GM23338 (cell line): ENCODE results near the gene TBKBP1. TPM values are rescaled to one million over a fixed set of nuclear protein-coding genes. Genes with fewer than 3 reads are reported as not detected.

Experiments
- ATAC-seq: fragments of 200-7000 bp; cut with Tn5 transposase; 3 replicates; pipeline ENCODE4 v1.9.1; 2020
- DNase-seq: peaks from one replicate; pipeline ENCODE4 v3.0.0-alpha.2; 2015; ENCODE audit warnings: low spot score
- H2AFZ ChIP-seq: fragments of 200-600 bp; sonication (generic); 2 replicates; pipeline ENCODE4 v1.8.0; 2016; ENCODE audit warnings: antibody characterized with exemption, mild to moderate bottlenecking, moderate library complexity
- H3F3A ChIP-seq: fragments of 200-600 bp; sonication (generic); replicated peaks from 2 replicates; pipeline ENCODE4 v1.8.0; 2017; ENCODE audit warnings: antibody characterized with exemption, mixed run types, low read depth
- H3K27ac ChIP-seq: fragments of 200-600 bp; sonication (generic); 2 replicates; pipeline ENCODE4 v1.6.1; 2016; ENCODE audit warnings: low read depth
- H3K27me3 ChIP-seq: fragments of 200-600 bp; sonication (generic); 2 replicates; pipeline ENCODE4 v1.8.0; 2016; ENCODE audit warnings: mild to moderate bottlenecking, mixed run types, moderate library complexity; ENCODE audit not compliant: insufficient read depth
- H3K36me3 ChIP-seq: fragments of 200-600 bp; sonication (generic); 2 replicates; pipeline ENCODE4 v1.8.0; 2016; ENCODE audit warnings: mild to moderate bottlenecking; ENCODE audit not compliant: insufficient read depth
- H3K4me1 ChIP-seq: fragments of 200-600 bp; sonication (generic); 2 replicates; pipeline ENCODE4 v1.8.0; 2016; ENCODE audit warnings: mild to moderate bottlenecking, moderate library complexity; ENCODE audit not compliant: insufficient read depth
- H3K4me2 ChIP-seq: fragments of 200-600 bp; sonication (generic); 2 replicates; pipeline ENCODE4 v1.7.1; 2017; ENCODE audit warnings: mixed run types
- H3K4me3 ChIP-seq: fragments of 200-600 bp; sonication (generic); 2 replicates; pipeline ENCODE4 v1.6.1; 2016; ENCODE audit warnings: mixed run types
- H3K79me2 ChIP-seq: fragments of 200-600 bp; sonication (generic); replicated peaks from 2 replicates; pipeline ENCODE4 v1.8.0; 2017; ENCODE audit warnings: mild to moderate bottlenecking; ENCODE audit not compliant: insufficient read depth
- H3K9me2 ChIP-seq: fragments of 200-600 bp; sonication (generic); 2 replicates; pipeline ENCODE4 v1.8.0; 2017; ENCODE audit not compliant: insufficient read depth
- H4K20me1 ChIP-seq: fragments of 200-600 bp; sonication (generic); replicated peaks from 2 replicates; pipeline ENCODE4 v1.8.0; 2017; ENCODE audit warnings: mild to moderate bottlenecking; ENCODE audit not compliant: insufficient read depth
- H3K27ac Mint-ChIP-seq: 2 replicates; pipeline ENCODE4 v1.8.0; 2020; ENCODE audit warnings: inconsistent platforms, mild to moderate bottlenecking, moderate library complexity, mixed read lengths
- H3K27me3 Mint-ChIP-seq: 3 replicates; pipeline ENCODE4 v1.8.0; 2022; ENCODE audit warnings: low read depth, mild to moderate bottlenecking, moderate library complexity, mixed read lengths, inconsistent platforms; ENCODE audit not compliant: insufficient read depth, poor library complexity
- H3K36me3 Mint-ChIP-seq: 3 replicates; pipeline ENCODE4 v1.8.0; 2021; ENCODE audit warnings: low read depth, mild to moderate bottlenecking, inconsistent platforms, moderate library complexity, mixed read lengths
- H3K4me1 Mint-ChIP-seq: 3 replicates; pipeline ENCODE4 v1.8.0; 2020; ENCODE audit warnings: mild to moderate bottlenecking, inconsistent platforms, mixed read lengths
- H3K4me3 Mint-ChIP-seq: 3 replicates; pipeline ENCODE4 v1.8.0; 2021; ENCODE audit warnings: moderate library complexity, mild to moderate bottlenecking, inconsistent platforms, mixed read lengths
- H3K9me3 Mint-ChIP-seq: 3 replicates; pipeline ENCODE4 v1.8.0; 2020; ENCODE audit warnings: moderate library complexity, mild to moderate bottlenecking, inconsistent platforms, mixed read lengths
- CREB1 ChIP-seq: fragments of 250-450 bp; sonication (Bioruptor Pico); IDR thresholded peaks from 2 replicates; pipeline ENCODE4 v1.5.0; 2020; ENCODE audit warnings: low read depth, mild to moderate bottlenecking, moderate library complexity
- ETS1 ChIP-seq: IDR thresholded peaks from 2 replicates; pipeline ENCODE4 v1.6.1; 2016; ENCODE audit warnings: antibody characterized with exemption
- EZH2 ChIP-seq: fragments of 200-600 bp; sonication (generic); IDR thresholded peaks from one replicate; pipeline ENCODE4 v1.8.0; 2017; ENCODE audit warnings: antibody characterized with exemption, mild to moderate bottlenecking, low read depth; ENCODE audit not compliant: unreplicated experiment
- EZH2phosphoT487 ChIP-seq: fragments of 200-600 bp; sonication (generic); IDR thresholded peaks from one replicate; pipeline ENCODE4 v1.8.1; 2018; ENCODE audit warnings: antibody characterized with exemption; ENCODE audit not compliant: unreplicated experiment
- JUNB ChIP-seq: IDR thresholded peaks from one replicate; pipeline ENCODE4 v1.6.1; 2016; ENCODE audit warnings: antibody characterized with exemption; ENCODE audit not compliant: unreplicated experiment
- NANOG ChIP-seq: IDR thresholded peaks from 2 replicates; pipeline ENCODE4 v1.6.1; 2016; ENCODE audit warnings: antibody characterized with exemption, borderline replicate concordance
- REST ChIP-seq: IDR thresholded peaks from one replicate; pipeline ENCODE4 v1.6.1; 2018; ENCODE audit warnings: antibody characterized with exemption; ENCODE audit not compliant: unreplicated experiment
- STAT1 ChIP-seq: IDR thresholded peaks from one replicate; pipeline ENCODE4 v1.6.1; 2016; ENCODE audit warnings: antibody characterized with exemption; ENCODE audit not compliant: unreplicated experiment
- ZNF114 ChIP-seq: fragments of 250-450 bp; sonication (Bioruptor Pico); IDR thresholded peaks from 2 replicates; pipeline ENCODE4 v1.5.0; 2020; ENCODE audit warnings: mild to moderate bottlenecking, moderate library complexity
- ZNF331 ChIP-seq: fragments of 250-450 bp; sonication (Bioruptor Pico); IDR thresholded peaks from 2 replicates; pipeline ENCODE4 v1.5.0; 2020; ENCODE audit warnings: low read depth, mild to moderate bottlenecking, moderate library complexity
- ZNF462 ChIP-seq: fragments of 250-450 bp; sonication (Bioruptor Pico); IDR thresholded peaks from 2 replicates; pipeline ENCODE4 v1.5.0; 2020; ENCODE audit warnings: mild to moderate bottlenecking, moderate library complexity
- polyA plus RNA-seq: library from polyadenylated mRNA; unstranded; fragments of >200 nt; fragmentation: Nextera tagmentation; extraction: Ambion mirVana; gene quantifications from 2 replicates; pipeline ENCODE4 v1.2.1, GENCODE V29; 2016
- total RNA-seq: library from RNA; depleted of rRNA; stranded (reverse); fragments of >200 nt; shearing (Covaris generic); gene quantifications from 2 replicates; pipeline ENCODE4 v1.2.3, GENCODE V29; 2014

TBKBP1 gene
- total and polyA plus RNA-seq, 2 experiments from 2014 or later: 2.5 to 12.1 TPM

GRCh38 chr17:47699536-47699840 is 5.5 kb downstream of the TBKBP1 start (continued):
- TF ChIP-seq ZNF462 (CRISPR knock-in tag): no peak
- no peak for TF ChIP-seq EZH2
- no peak for TF ChIP-seq CREB1 (CRISPR knock-in tag)
- no peak for TF ChIP-seq EZH2phosphoT487
- no peak for TF ChIP-seq JUNB
- no peak for TF ChIP-seq STAT1
- TF ChIP-seq NANOG: no peak
- no peak for TF ChIP-seq ZNF114 (CRISPR knock-in tag)

GRCh38 chr17:47700471-47701449 is 6.8 kb downstream of the TBKBP1 start:
- no peak for DNase-seq
- no peak for ATAC-seq
- Histone ChIP-seq H3K79me2 (no peaks in the 10 kb centered on the region), H2AFZ (no peak overlapping the region), H4K20me1 (peaks cover 3% of the 10 kb centered on the region; the same call in 1 of the 2 replicates), H3F3A (peaks cover 4% of the 10 kb centered on the region; the same call in 1 of the 2 replicates), H3K9me2 (no peaks in the 10 kb centered on the region), H3K4me2 (no peak overlapping the region), H3K27me3 (0 out of 2 replicates have a peak, but pooled peaks cover 2% of the 10 kb centered on the region), H3K27ac (no peak overlapping the region), H3K36me3 (no peaks in the 10 kb centered on the region; the same call in 1 of the 2 replicates), H3K4me3 (no peak overlapping the region), H3K4me1 (peaks cover 5% of the 10 kb centered on the region; the same call in 1 of the 2 replicates)
- no peaks in the 10 kb centered on the region for H3K9me3 Mint-ChIP-seq
- H3K4me1 Mint-ChIP-seq: peaks cover 26% of the 10 kb centered on the region
- H3K4me3 Mint-ChIP-seq: no peak overlapping the region
- no peak for TF ChIP-seq ZNF114 (CRISPR knock-in tag)
- no peak for TF ChIP-seq NANOG
- TF ChIP-seq CREB1 (CRISPR knock-in tag): no peak
- TF ChIP-seq ZNF331 (CRISPR knock-in tag): no peak
- TF ChIP-seq REST: no peak
- TF ChIP-seq ETS1: no peak
- no peak for TF ChIP-seq STAT1
- peaks cover 3% of the 10 kb centered on the region for H3K27me3 Mint-ChIP-seq
- H3K27ac Mint-ChIP-seq: no peak overlapping the region
- peaks cover 3% of the 10 kb centered on the region; the same call in 2 of the 3 replicates for H3K36me3 Mint-ChIP-seq
